HT1080 (cell line): Measurements from ENCODE around the gene FYCO1. TPM values are rescaled to one million over a fixed set of nuclear protein-coding genes. Genes with fewer than 3 reads are reported as not detected.

Experiments used
- DNase-seq: peaks from one replicate; pipeline ENCODE4 v3.0.0-alpha.2; 2015; ENCODE audit warnings: low read depth
- total RNA-seq: library from RNA; depleted of rRNA; stranded (reverse); fragments of >200 nt; shearing (Covaris generic); gene quantifications from 2 replicates; pipeline ENCODE4 v1.2.3, GENCODE V29; 2014

Gene FYCO1
- total RNA-seq, 1 experiment from 2014 or later, result 10.3 TPM

DNA sequence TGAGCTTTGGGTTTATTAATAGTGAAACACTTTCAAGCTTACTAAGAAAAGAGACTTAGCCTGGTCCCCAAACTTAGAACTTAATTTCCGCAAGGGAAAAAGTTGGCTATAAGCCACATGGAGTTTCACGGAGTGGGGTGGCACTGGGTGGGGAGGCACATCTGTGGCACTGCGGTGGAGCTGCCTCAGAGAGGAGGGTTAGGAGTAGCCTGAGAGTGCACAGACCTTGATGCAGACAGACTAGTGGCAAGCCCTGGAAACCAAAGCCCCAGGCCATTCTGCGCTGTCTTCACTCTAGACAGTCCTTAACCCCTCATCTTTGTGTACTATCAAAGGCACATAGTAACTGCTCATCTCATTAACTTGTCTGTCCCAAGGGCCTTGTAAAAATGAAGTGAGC is 30.4 kb downstream of the FYCO1 start:
- DNase-seq, result no peak

DNA sequence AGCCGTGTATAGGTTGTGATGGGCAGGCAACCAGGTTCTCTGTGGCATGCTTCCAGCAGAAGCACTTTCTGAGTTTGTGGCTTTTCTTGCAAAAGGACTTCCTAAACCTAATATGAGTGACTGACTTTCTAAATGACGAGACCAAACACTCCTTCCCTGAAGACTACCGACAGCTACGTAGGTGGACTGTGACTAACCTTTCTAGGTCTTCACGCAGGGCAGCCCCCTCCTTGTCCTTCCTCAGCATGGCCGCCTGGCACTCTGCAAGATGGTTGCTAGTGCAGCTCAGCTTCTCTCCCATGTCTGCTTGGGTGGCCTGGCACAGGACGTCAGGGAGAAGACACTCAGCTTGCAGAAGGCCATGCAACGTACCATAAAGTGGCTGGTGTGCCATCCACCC is 31.5 kb downstream of the FYCO1 start:
- DNase-seq, result no peak

DNA sequence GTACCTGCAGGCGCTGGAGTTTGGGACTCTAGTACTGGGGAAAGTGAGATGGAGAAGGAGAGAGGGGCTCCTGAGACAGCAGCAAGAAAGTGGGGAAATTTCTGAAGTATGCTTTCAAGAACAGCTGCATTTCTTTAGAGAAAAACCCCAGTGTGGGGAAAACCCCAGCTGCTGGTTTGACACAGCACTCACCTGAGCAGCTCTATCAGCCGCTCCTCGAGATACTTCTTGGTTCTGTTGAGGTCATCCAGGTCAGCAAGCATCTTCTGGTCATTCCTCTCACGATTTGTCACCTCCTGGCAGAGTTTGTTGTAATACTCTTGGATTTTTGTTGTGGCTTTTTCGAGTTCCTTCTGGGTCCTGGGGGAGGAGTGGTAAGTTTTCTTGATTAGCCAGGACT is 33.6 kb downstream of the FYCO1 start:
- no peak for DNase-seq

DNA sequence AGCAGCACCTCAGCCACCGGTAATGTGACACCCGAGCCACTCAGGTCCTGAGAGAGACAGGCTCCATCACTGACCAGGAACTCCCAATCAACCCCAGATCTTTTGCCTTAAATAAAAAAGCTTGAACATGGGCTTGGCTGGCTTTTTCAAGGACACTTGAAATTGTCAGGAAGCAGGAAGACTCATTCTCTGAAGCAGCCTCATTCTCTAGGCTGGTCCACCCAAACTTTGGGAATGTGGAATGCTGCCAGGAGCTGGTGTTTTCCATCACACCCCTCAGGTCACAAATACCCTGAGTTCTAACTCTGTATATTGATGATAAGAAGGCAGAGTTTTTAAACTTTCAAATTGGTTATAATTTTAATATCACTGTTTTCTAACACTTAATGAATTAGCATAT is 35.3 kb downstream of the FYCO1 start:
- no peak for DNase-seq

DNA sequence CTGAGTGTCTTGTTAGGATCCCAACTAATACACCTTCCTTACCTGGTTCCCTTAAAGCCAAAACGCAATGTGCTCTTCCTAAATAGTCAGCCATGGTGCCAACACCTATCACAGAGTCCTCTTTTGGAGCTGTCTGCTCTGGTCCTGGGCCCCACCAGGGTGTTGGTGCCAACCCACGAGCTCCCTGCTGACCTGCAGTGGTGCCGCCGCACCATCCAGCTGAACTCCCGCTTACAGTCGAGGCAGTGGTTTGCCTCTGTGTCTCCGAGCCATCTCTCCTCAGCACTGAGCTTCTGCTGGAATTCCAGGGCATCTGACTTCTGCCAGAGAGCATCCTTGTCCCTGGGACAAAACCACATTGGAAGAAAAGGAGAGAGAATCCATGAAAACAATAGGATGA is 36.4 kb downstream of the FYCO1 start:
- no peak for DNase-seq

DNA sequence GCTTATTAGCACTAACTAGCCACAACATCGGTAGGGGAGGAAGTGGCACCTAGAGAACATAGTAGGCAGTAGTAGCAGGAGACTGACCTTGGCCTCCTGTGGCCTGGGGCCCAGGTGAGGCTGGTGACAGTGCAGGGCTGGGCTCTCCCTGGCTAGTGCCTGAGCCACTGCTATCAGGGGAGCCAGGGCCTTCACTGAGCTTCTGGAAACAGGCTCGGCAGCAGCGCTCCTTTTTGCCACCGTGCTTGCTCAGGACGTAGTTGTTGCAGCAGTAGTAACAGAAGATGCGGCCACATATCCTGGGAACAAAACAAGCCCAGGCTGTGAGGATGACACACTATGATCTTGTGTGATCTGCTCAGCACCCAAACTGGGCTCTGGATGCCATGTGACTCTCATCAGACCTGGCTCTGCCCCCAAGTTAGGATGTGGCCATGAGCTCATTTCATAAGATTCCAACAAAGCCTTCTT is 37.3 kb downstream of the FYCO1 start:
- peak; percentile 20 for DNase-seq

DNA sequence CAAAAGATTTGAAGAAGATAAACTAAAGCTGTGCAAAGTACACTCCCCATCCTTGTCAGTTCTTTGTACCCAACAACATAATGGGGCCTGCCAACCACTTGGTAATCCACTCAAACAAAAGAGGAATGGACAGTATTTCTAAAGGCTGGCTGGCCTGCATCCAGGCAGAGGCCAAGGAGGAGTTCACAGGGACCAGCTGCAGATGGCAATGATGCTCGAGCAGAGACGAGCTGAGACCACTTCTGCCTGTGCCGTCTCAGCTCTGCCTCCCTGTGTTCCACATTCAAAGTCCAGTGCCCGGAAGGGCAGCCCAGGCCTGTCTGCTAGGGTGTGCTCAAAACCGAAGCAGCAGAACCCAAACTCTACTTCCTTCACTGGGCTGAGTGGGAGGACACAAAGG is 38.0 kb downstream of the FYCO1 start:
- DNase-seq, result no peak

DNA sequence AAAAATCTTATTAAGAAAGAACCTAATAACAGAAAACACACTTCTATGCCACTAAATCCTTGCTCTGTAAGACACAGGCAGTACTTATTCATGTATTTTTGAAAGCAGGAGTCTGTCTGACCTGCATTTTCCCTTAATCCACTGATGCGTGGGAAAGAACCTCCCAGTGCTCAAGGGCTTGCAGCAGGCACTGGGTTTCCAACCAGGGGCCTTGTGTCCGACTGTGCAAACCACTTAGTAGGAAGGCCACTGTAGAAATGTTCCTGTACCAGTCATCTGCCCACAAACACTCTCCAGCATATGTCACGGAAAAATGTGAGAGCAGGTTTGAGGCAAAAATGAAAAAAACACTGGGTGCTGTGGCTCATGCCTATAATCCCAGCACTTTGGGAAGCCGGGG is 39.9 kb downstream of the FYCO1 start:
- no peak for DNase-seq

DNA sequence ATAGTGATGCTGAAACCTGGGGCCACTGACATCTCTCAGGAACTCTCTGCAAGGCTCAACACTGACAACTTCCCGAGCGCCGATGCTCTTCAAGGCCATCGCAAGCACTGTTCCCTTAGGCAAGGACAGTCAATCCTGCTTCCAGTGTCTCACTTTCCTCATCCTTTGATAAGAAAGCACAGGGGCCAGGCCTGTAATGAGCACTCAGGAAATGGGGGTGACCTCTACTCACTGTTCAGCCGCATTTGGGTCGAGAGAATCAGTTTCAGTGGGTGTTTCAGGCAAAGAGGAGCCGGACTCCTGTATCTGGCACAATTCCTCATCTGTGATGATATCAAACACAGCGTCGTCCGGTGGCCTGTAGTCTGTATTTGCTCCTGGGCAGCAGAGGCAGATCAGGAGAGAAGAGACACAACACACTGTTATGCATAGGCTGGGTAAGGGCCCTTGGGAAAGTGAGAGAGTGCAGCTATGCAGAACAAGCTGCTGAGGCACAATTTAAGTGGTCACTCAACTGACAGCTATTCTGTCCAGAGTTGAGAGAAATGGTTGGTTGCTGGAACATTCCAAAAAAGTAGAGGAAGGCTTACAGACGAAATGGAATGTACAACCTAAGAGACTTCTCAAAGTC is 40.5 kb downstream of the FYCO1 start:
- DNase-seq, result no peak

DNA sequence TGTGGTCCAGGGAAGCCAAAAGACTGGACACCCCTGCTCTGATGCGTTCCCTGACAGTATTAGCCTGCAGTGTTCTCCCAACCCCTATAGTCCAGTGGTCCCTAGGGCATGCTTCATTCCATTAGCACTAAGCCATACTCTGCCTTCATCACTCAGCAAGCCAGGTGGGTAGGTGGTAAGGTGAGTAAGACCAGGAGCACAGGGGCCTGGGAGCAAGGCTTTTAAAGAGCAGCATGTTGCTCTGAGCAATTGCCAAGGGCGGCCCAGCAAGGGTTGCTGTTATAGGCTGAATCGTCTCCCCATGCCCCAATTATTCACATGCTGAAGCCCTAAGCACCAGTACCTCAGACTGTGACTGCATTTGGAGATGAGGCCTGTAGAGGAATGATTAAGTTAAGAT is 41.3 kb downstream of the FYCO1 start:
- DNase-seq, result no peak

DNA sequence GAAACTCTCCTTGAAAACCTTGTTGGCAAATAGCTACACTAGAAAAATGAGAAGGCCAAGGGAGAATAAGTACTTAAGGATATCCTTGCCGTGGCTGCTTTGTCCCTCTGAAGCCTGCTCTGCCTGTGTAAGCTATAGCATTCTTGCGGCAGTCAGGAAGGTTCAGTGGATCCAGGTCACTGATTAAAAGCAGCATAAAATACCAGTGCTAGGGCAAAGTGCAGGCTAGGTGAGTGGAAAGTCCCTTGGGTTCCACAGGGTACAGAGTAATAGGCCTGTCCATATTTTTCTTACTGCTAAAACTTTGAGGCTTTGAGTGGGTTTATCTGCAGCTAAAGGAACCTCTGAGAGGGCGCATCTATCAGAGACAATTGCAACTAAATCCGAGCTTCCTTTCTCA is 42.1 kb downstream of the FYCO1 start:
- no peak for DNase-seq

DNA sequence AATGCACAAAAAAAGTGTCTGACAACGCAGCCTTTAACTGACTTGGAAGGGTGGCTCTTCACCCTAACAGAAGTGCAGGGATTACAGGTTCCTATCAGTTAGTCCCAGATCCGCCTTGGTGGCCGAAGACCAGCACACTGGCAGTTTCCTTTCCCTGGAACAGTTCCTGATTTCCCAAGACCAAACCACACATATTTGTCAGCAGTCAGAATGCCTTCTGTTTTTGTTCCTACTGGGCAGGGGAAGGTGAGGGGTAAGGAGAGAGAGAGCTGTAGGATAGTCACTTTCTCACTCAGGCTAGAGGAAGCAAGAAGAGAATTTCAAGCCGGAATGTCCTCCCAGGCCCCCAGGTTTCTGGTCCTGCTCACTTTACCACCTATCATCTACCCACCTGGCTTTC is 43.2 kb downstream of the FYCO1 start:
- no peak for DNase-seq

DNA sequence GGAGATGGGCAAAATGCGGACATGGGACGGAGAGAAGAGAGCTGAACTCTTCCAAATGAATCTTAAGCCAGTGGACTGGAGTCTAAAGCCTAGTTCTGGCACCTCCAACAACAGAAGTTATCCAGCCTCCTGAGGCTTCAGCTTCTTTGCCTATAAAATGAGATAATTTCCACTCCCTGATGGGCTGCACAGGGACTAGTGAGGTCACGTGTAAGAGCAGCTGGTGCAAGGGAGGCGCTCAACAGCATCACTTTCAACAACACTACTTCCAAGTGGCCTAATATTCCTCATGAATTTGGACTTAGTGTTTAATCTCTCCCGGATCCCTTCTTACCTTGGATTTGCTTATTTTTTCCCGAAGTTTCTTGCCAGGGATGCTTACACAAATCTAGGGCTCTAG is 43.7 kb downstream of the FYCO1 start:
- no peak for DNase-seq

DNA sequence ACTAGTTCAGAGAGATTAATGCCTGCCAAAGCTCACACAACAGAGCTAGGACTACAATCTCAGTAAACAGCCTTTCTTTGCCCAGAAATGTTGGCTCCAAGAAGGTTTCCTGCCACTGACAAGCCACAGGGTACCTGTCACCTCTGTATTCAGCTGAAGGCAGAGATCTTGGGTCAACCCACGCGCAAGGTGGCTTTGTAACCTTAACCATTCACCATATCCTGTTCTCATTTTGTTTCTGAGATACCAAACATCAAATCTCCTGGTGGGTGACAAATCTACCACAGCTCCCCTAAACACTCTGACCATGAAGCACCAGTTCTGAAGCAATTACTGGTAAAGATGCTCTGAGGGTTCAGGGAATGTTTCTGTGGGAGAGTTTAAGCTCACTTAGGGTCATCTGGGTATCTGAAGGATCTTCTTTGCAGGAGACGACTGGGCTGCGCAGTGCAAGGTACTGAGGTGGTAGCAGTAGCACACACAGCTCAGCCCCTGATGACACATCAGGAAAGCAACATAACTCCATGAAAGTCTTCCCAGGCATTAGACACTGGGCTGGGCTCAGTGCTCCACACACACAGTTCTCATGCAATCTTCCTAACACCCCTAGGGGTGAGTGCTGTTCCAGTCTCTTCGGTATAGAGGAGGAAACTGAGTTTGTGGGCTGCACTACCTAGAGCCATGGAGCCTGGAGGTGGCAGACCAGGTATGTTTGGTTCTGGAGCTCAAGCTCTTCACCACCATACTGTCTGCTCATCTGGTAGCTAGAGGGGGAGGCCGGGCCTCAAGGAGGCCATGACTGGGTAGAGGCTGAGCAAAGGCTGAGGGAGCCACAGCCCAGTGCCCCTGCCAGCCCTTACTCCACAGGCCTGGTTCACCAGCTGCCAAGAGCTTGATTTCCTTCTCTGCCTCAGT is 44.7 kb downstream of the FYCO1 start:
- no peak for DNase-seq

DNA sequence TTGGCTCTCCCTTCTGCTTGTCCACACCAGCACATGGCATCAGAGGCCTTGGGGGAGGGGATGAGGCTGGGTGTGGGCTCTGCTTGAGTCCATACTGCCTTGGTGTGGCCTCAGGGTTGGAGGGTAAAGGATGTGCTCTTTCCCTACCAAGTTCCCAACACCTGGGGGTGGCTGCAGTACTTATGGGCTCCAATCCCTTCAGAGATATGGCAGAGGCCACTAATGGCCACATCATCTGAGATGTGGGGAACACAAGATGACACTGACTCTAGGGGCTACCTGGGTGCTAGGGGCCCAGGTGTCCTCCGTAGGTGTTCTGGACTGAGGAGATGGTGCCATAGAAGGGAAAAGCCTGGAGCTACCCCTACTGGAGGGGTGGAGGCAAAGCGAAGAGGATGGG is 45.5 kb downstream of the FYCO1 start:
- DNase-seq, result no peak

DNA sequence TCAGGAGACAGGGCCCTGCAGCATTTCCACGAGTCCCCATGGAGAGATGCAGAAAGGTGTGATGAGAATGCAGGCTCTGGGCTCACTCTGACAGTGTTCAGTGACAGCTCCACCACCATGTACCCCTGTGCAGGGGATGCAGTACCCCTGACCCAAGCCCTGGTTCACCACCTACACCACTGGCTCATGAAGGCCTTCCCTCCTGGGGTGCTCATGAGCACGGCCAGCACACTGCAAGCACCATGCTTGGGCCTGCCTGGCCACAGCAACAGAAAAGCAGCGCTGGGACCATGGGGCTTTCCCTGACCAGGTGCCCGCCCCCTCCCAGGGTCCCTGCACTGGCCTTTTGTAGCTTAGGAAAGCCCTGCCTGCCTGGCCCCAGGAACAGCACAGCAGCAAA is 46.2 kb downstream of the FYCO1 start:
- DNase-seq, result no peak

DNA sequence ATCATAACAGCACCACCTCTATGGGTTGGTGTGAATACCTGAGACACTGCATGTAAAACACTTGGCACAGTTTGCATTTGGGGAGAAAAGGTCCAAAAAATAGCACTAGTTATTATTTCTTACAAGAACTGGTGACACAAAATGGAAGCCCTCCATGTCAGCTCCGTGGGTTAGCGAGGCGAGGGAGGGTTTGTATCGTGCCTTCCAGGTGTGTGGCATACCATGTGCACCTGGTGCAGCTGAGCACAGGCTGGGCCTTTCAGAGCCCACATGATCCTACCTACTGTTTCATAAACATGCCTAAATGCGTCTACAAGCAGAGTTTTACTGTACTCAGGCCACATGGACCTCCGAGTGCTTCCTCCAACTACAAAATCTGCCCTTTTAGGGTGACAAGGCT is 46.7 kb downstream of the FYCO1 start:
- no peak for DNase-seq

DNA sequence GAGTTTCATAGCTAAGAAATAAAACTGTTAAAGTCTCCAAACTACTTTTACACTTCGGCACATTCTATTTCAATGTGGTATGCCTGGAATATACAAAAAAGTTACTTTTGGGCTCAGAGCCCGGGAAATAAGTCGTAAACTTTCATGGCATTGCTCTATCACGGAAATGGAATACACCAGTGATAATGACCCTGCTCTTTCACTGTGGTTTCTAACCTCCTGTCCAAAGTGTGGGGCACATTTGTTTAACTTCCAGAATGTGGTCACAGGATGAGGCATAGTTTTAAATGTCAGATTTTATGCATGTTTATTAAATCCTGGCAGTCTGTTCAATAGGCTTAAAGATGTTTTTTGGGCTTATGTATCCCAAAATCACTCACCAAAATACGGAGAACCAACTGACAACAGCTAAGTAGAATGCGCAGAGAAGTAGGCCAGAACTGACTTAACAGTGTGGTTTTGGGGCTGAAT is 47.3 kb downstream of the FYCO1 start:
- DNase-seq, result no peak

DNA sequence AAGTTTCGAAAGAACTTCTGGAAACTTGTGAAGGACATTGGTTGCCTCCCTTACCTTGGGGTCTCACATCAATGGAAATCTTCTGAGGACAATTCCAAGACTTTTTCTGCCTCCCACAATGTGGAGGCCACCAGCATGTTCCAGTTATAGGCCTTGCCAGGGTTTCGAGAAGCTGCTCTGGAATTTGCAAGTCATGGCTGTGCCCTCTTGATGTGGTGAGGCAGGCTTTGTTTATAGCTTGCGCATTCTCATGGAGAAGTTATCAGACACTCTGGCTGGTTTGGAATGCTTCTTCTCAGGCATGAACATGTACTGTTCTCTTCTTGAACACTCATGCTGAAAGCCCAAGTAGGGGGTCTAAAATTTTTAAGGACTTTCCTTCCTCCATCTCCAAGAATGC is 48.3 kb downstream of the FYCO1 start:
- no peak for DNase-seq

DNA sequence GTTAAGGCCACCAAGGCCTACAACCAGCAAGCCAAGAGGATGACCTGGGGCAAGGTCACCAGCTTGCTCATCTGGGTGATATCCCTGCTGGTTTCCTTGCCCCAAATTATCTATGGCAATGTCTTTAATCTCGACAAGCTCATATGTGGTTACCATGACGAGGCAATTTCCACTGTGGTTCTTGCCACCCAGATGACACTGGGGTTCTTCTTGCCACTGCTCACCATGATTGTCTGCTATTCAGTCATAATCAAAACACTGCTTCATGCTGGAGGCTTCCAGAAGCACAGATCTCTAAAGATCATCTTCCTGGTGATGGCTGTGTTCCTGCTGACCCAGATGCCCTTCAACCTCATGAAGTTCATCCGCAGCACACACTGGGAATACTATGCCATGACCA is 48.7 kb downstream of the FYCO1 start:
- no peak for DNase-seq

DNA sequence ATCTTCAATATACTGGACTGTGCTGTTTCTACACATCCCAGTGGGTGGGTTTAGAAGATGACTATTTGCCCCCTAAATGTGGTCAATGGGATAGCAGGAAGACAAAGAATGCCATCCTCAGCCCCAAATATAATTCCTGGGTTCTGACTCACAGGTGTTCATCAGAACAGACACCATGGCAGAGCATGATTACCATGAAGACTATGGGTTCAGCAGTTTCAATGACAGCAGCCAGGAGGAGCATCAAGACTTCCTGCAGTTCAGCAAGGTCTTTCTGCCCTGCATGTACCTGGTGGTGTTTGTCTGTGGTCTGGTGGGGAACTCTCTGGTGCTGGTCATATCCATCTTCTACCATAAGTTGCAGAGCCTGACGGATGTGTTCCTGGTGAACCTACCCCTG is 49.3 kb downstream of the FYCO1 start:
- peak; percentile 51 for DNase-seq

DNA sequence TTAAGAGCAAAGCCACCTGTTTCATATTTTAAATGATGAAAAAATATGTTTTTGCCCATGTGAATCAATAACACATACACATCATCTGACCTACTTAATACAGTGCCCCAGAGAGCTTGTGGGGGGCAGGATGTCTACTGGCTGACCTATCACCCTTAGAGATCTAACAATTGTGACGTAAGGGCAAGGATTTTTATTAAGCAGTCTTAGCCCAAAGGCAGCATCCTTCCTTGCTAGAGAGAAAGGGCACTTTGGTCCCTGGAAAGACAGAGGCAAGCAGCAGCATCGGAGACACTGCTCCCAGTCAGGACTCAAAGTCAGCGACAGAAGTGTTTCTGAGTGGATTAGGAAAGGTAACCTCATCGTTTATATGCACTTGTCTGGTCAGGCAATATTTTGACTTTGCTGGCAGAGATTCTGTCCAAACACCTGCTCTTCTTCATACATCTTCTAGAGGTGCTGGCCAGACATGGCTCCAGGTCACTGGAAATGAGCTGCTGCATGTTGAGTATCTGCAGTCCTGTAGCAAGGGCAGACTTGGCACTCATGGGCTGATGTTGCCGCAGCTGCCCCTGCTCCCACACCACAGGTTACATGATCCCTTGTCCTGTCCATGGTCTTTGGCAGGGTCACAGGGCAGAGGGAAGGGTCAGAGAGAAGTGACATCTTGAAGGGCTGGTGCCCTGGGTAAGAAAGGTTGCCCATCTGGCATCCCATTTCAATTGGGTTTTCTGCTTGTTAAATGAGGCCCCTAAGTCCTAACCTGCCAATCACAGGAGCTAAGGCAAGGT is 50.6 kb downstream of the FYCO1 start:
- no peak for DNase-seq
